ENCODE results near the gene NEUROD1.

The NEUROD1 gene

GRCh38 chr2:181684454-181685149 is 4.3 kb upstream of the NEUROD1 start (continued):
- TF ChIP-seq MEIS1 (CRISPR knock-in tag; IDR thresholded peaks at IDR 0.05; ENCODE audit: borderline replicate concordance) (no peak), ZNF169 (tag by site-specific recombination; IDR thresholded peaks at IDR 0.05) (no peak), KLF9 (tag by site-specific recombination; IDR thresholded peaks at IDR 0.05; ENCODE audit: low read depth) (no peak), ZNF558 (tag by site-specific recombination; IDR thresholded peaks at IDR 0.05) (no peak), HOXD13 (CRISPR knock-in tag; IDR thresholded peaks at IDR 0.05; ENCODE audit: borderline replicate concordance) (no peak)

GRCh38 chr2:181683518-181684453 is 3.5 kb upstream of the NEUROD1 start:
- Histone ChIP-seq H3K36me3 (ENCODE audit: control insufficient read depth in 2 of 2, insufficient read depth in 1 of 2, low read length in 2 of 2) (no peaks in the 10 kb centered on the region), H3K9me3 (ENCODE audit: control insufficient read depth, insufficient read depth, low read depth, low read length) (no peaks in the 10 kb centered on the region), H3K4me3 (ENCODE audit: low read depth, low read length) (peak overlapping the region; percentile 27), H3K27ac (ENCODE audit: extremely low read depth, low read depth, low read length) (no peak overlapping the region), H3K4me1 (ENCODE audit: control insufficient read depth, insufficient read depth, low read length) (peaks cover 3% of the 10 kb centered on the region; the same call in 1 of the 2 replicates)
- CTCF ChIA-PET, result interaction anchor here (0.5 to 0.6 kb wide), 2 partner anchors 98 to 1176 kb away, joined by 4 read pairs; no protein-coding TSS in a partner anchor
- POLR2A ChIA-PET, result no interaction called here
- peak; percentile 76 for TF ChIP-seq FEZF1 (tag by site-specific recombination; IDR thresholded peaks at IDR 0.05)
- TF ChIP-seq KLF17 (tag by site-specific recombination; IDR thresholded peaks at IDR 0.05), result peak; percentile 76; the same call in 1 of the 2 replicates
- no peak for TF ChIP-seq ZNF658 (tag by site-specific recombination; IDR thresholded peaks at IDR 0.05)
- peak; percentile 50 for TF ChIP-seq GLIS1 (tag by site-specific recombination; IDR thresholded peaks at IDR 0.05)
- peak; percentile 87 for TF ChIP-seq ZNF398 (tag by site-specific recombination; IDR thresholded peaks at IDR 0.05)
- TF ChIP-seq ZNF843 (tag by site-specific recombination; IDR thresholded peaks at IDR 0.05), result peak; percentile 54
- no peak for TF ChIP-seq ZBTB6 (tag by site-specific recombination; IDR thresholded peaks at IDR 0.05)
- TF ChIP-seq ZNF423 (tag by site-specific recombination; IDR thresholded peaks at IDR 0.05), result no peak
- TF ChIP-seq ZNF280C (tag by site-specific recombination; IDR thresholded peaks at IDR 0.05), result no peak
- TF ChIP-seq AEBP2 (tag by site-specific recombination; IDR thresholded peaks at IDR 0.05; ENCODE audit: borderline replicate concordance), result no peak
- TF ChIP-seq, protein P1, sequence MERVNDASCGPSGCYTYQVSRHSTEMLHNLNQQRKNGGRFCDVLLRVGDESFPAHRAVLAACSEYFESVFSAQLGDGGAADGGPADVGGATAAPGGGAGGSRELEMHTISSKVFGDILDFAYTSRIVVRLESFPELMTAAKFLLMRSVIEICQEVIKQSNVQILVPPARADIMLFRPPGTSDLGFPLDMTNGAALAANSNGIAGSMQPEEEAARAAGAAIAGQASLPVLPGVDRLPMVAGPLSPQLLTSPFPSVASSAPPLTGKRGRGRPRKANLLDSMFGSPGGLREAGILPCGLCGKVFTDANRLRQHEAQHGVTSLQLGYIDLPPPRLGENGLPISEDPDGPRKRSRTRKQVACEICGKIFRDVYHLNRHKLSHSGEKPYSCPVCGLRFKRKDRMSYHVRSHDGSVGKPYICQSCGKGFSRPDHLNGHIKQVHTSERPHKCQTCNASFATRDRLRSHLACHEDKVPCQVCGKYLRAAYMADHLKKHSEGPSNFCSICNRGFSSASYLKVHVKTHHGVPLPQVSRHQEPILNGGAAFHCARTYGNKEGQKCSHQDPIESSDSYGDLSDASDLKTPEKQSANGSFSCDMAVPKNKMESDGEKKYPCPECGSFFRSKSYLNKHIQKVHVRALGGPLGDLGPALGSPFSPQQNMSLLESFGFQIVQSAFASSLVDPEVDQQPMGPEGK (tag by site-specific recombination; IDR thresholded peaks at IDR 0.05), result peak; percentile 58; the same call in 1 of the 2 replicates
- TF ChIP-seq HIC1 (tag by site-specific recombination; IDR thresholded peaks at IDR 0.05), result peak; percentile 50; the same call in 1 of the 2 replicates
- 0 out of 2 replicates have a peak, but pooled peaks have one; percentile 38 for TF ChIP-seq ZNF692 (tag by site-specific recombination; IDR thresholded peaks at IDR 0.05)
- no peak for TF ChIP-seq GLI4 (tag by site-specific recombination; IDR thresholded peaks at IDR 0.05)
